IMR-90 (cell line): ENCODE results near the gene GRHL3. TPM values are rescaled to one million over a fixed set of nuclear protein-coding genes. Genes with fewer than 3 reads are reported as not detected.

Experiments
- ATAC-seq: fragments of 200-7000 bp; cut with Tn5 transposase; 2 replicates; pipeline ENCODE4 v1.9.1; 2020; ENCODE audit warnings: low read depth, mild to moderate bottlenecking, moderate library complexity
- BruUV-seq: library from RNA; stranded (reverse); fragments of 400-500 nt; replicated peaks from 2 replicates; lab custom pipeline; 2021; lab: Mats Ljungman, UMichigan
- CTCF ChIA-PET: fragments of 300-600 bp; formaldehyde crosslinking; extraction: SDS; loops from one replicate; lab custom pipeline; 2021; ENCODE audit warnings: antibody characterized with exemption; lab: Yijun Ruan, JAX
- POLR2A ChIA-PET: fragments of 300-600 bp; sonication (Branson Sonifier 250); formaldehyde crosslinking; loops from one replicate; lab custom pipeline; 2022; ENCODE audit warnings: antibody characterized with exemption; ENCODE audit not compliant: unreplicated experiment; lab: Charles Lee
- DNase-seq: peaks from one replicate; pipeline ENCODE4 v3.0.0; 2013
- H2AFZ ChIP-seq: replicated peaks from 2 replicates; pipeline ENCODE3; 2013; ENCODE audit warnings: low read length, mild to moderate bottlenecking; ENCODE audit not compliant: poor library complexity
- H2AK5ac ChIP-seq: 2 replicates; pipeline ENCODE4 v1.6.1; 2013; ENCODE audit warnings: low read depth, low read length, inconsistent platforms
- H2AK9ac ChIP-seq: replicated peaks from 2 replicates; pipeline ENCODE3; 2013; ENCODE audit warnings: mild to moderate bottlenecking, low read depth, low read length, moderate library complexity; ENCODE audit not compliant: poor library complexity
- H2BK120ac ChIP-seq: 2 replicates; pipeline ENCODE4 v1.6.1; 2013; ENCODE audit warnings: low read depth, low read length, inconsistent platforms
- H2BK15ac ChIP-seq: 3 replicates; pipeline ENCODE4 v1.6.1; 2013; ENCODE audit warnings: low read depth, low read length, inconsistent platforms
- H2BK20ac ChIP-seq: 2 replicates; pipeline ENCODE4 v1.6.1; 2013; ENCODE audit warnings: low read depth, mild to moderate bottlenecking, inconsistent platforms, low read length, moderate library complexity
- H2BK5ac ChIP-seq: 2 replicates; pipeline ENCODE4 v1.6.1; 2013; ENCODE audit warnings: mild to moderate bottlenecking, low read depth, low read length, inconsistent platforms; ENCODE audit not compliant: poor library complexity, severe bottlenecking
- H3K14ac ChIP-seq: replicated peaks from 2 replicates; pipeline ENCODE4 v1.6.1; 2013; ENCODE audit warnings: low read depth, low read length, inconsistent platforms
- H3K18ac ChIP-seq: 2 replicates; pipeline ENCODE4 v1.6.1; 2013; ENCODE audit warnings: low read depth, low read length, control low read depth
- H3K23ac ChIP-seq: 2 replicates; pipeline ENCODE4 v1.6.1; 2013; ENCODE audit warnings: low read depth, low read length, inconsistent platforms
- H3K27ac ChIP-seq: 2 replicates; pipeline ENCODE4 v1.5.1; 2013; ENCODE audit warnings: mild to moderate bottlenecking, control low read depth, low read length; ENCODE audit not compliant: insufficient read depth
- H3K27me3 ChIP-seq: 2 replicates; pipeline ENCODE4 v1.6.1; 2013; ENCODE audit warnings: low read length; ENCODE audit not compliant: control insufficient read depth, insufficient read depth
- H3K36me3 ChIP-seq: 2 replicates; pipeline ENCODE4 v1.6.1; 2013; ENCODE audit warnings: low read length, mixed read lengths; ENCODE audit not compliant: control insufficient read depth, insufficient read depth
- H3K4ac ChIP-seq: 2 replicates; pipeline ENCODE4 v1.6.1; 2013; ENCODE audit warnings: low read depth, low read length, inconsistent platforms
- H3K4me1 ChIP-seq: 2 replicates; pipeline ENCODE4 v1.6.1; 2013; ENCODE audit warnings: low read length, mixed read lengths; ENCODE audit not compliant: control insufficient read depth, insufficient read depth
- H3K4me2 ChIP-seq: 2 replicates; pipeline ENCODE4 v1.6.1; 2013; ENCODE audit warnings: low read depth, mild to moderate bottlenecking, control low read depth, low read length, moderate library complexity
- H3K4me3 ChIP-seq: 2 replicates; pipeline ENCODE4 v1.5.1; 2013; ENCODE audit warnings: low read depth, mild to moderate bottlenecking, control low read depth, low read length, moderate library complexity; ENCODE audit not compliant: insufficient read depth
- H3K56ac ChIP-seq: 2 replicates; pipeline ENCODE4 v1.6.1; 2013; ENCODE audit warnings: low read length, inconsistent platforms; ENCODE audit not compliant: insufficient read depth; ENCODE audit errors: extremely low read depth
- H3K79me1 ChIP-seq, 2 experiments: 2 replicates each; pipeline ENCODE4 v1.6.1; 2013; ENCODE audit warnings: low read length in 2 of 2, inconsistent platforms in 1 of 2, low read depth in 1 of 2
- H3K9ac ChIP-seq: 2 replicates; pipeline ENCODE4 v1.6.1; 2013; ENCODE audit warnings: low read depth, low read length, control low read depth
- H3K9me1 ChIP-seq: 2 replicates; pipeline ENCODE4 v1.6.1; 2013; ENCODE audit warnings: low read length, inconsistent platforms; ENCODE audit not compliant: insufficient read depth
- H3K9me3 ChIP-seq: 2 replicates; pipeline ENCODE4 v1.6.1; 2013; ENCODE audit warnings: low read length; ENCODE audit not compliant: control insufficient read depth, insufficient read depth
- H4K20me1 ChIP-seq: 2 replicates; pipeline ENCODE4 v1.6.1; 2013; ENCODE audit warnings: low read length, inconsistent platforms; ENCODE audit not compliant: insufficient read depth
- H4K5ac ChIP-seq: 2 replicates; pipeline ENCODE4 v1.6.1; 2013; ENCODE audit warnings: mild to moderate bottlenecking, low read depth, low read length, control low read depth
- H4K8ac ChIP-seq, 2 experiments: 2 replicates each; pipeline ENCODE4 v1.6.1; 2013; ENCODE audit warnings: low read depth in 2 of 2, low read length in 2 of 2, control low read depth in 1 of 2, inconsistent platforms in 1 of 2
- H4K91ac ChIP-seq: 2 replicates; pipeline ENCODE4 v1.6.1; 2013; ENCODE audit warnings: low read depth, low read length, inconsistent platforms; ENCODE audit not compliant: insufficient read depth
- BHLHE40 ChIP-seq: fragments of 150-350 bp; IDR thresholded peaks from 2 replicates; pipeline ENCODE4 v1.6.1; 2016; ENCODE audit warnings: mild to moderate bottlenecking, low read depth, low read length
- CEBPB ChIP-seq: IDR thresholded peaks from 2 replicates; pipeline ENCODE4 v1.6.1; 2012; ENCODE audit warnings: low read depth, low read length, improper control_type of control experiment
- CHD1 ChIP-seq: IDR thresholded peaks from 2 replicates; pipeline ENCODE4 v1.6.1; 2012; ENCODE audit warnings: low read depth, low read length, improper control_type of control experiment
- CTCF ChIP-seq: conservative IDR thresholded peaks from 2 replicates; pipeline ENCODE4 v1.5.1; 2012; ENCODE audit warnings: mild to moderate bottlenecking, low read depth, low read length, improper control_type of control experiment
- FOS ChIP-seq: fragments of 150-350 bp; IDR thresholded peaks from 2 replicates; pipeline ENCODE4 v1.6.1; 2016; ENCODE audit warnings: low read depth, low read length
- MAFK ChIP-seq: IDR thresholded peaks from 2 replicates; pipeline ENCODE4 v1.6.1; 2012; ENCODE audit warnings: low read depth, low read length, improper control_type of control experiment
- MXI1 ChIP-seq: IDR thresholded peaks from 2 replicates; pipeline ENCODE4 v1.6.1; 2012; ENCODE audit warnings: low read depth, mild to moderate bottlenecking, low read length, moderate library complexity, borderline replicate concordance
- NFE2L2 ChIP-seq: fragments of 150-350 bp; IDR thresholded peaks from 2 replicates; pipeline ENCODE4 v1.6.1; 2016; ENCODE audit warnings: low read depth, mild to moderate bottlenecking, low read length
- RCOR1 ChIP-seq: IDR thresholded peaks from 2 replicates; pipeline ENCODE4 v1.6.1; 2012; ENCODE audit warnings: mild to moderate bottlenecking, low read length, improper control_type of control experiment; ENCODE audit not compliant: insufficient replicate concordance
- RFX5 ChIP-seq: IDR thresholded peaks from 2 replicates; pipeline ENCODE4 v1.8.0; 2012; ENCODE audit warnings: low read depth, mild to moderate bottlenecking, low read length, moderate library complexity
- SMC3 ChIP-seq: fragments of 150-350 bp; IDR thresholded peaks from 2 replicates; pipeline ENCODE4 v1.6.1; 2016; ENCODE audit warnings: low read depth, mild to moderate bottlenecking, antibody characterized with exemption, low read length, moderate library complexity
- WGBS, 2 experiments: methylation state at CpG; one replicate each; pipeline versions ENCODE4 v1.1.5 to v1.1.7; 2013; ENCODE audit warnings: missing lambda C conversion rate in 2 of 2; ENCODE audit not compliant: insufficient read length in 1 of 2; ENCODE audit errors: extremely low coverage in 2 of 2; 5-methylcytosine and 5-hydroxymethylcytosine counted together
- dilution Hi-C: fragments of 300-500 bp; cut with HindIII; formaldehyde crosslinking; loops from one replicate; pipeline ENCODE4 v1.14.3; 2018; ENCODE audit warnings: low sequenced_read_pairs; ENCODE audit not compliant: unreplicated experiment
- in situ Hi-C: fragments of 300-500 bp; cut with MboI; formaldehyde crosslinking; loops from 3 replicates; pipeline ENCODE4 v1.14.3; 2019; ENCODE audit warnings: low sequenced_read_pairs, inconsistent platforms, mixed read lengths
- intact Hi-C: fragments of 100-400 bp; cut with micrococcal nuclease; formaldehyde crosslinking; loops from 2 replicates; pipeline ENCODE4 v1.10.0; 2022
- polyA plus RNA-seq, 3 experiments: library from polyadenylated mRNA; depleted of rRNA; stranded (reverse); fragments of >200 nt; gene quantifications; 2 replicates each; pipeline ENCODE4 v1.2.3, GENCODE V29; 2012; ENCODE audit warnings: low replicate concordance in 1 of 3
- total RNA-seq: library from RNA; depleted of rRNA; stranded (reverse); fragments of >200 nt; gene quantifications from 2 replicates; pipeline ENCODE4 v1.2.3, GENCODE V29; 2012
- TF ChIP-seq, protein P1 (sequence below): fragments of 150-350 bp; IDR thresholded peaks from 2 replicates; pipeline ENCODE4 v1.6.1; 2017; ENCODE audit warnings: mild to moderate bottlenecking, antibody characterized with exemption, low read length, low read depth
- TF ChIP-seq, protein P2 (sequence below): fragments of 150-350 bp; IDR thresholded peaks from 2 replicates; pipeline ENCODE4 v1.6.1; 2016; ENCODE audit warnings: low read depth, mild to moderate bottlenecking, low read length, moderate library complexity, borderline replicate concordance

GRHL3 gene
- total and polyA plus RNA-seq, 2 of the 4 experiments (the other 2 are of a cell fraction) = not detected

DNA sequence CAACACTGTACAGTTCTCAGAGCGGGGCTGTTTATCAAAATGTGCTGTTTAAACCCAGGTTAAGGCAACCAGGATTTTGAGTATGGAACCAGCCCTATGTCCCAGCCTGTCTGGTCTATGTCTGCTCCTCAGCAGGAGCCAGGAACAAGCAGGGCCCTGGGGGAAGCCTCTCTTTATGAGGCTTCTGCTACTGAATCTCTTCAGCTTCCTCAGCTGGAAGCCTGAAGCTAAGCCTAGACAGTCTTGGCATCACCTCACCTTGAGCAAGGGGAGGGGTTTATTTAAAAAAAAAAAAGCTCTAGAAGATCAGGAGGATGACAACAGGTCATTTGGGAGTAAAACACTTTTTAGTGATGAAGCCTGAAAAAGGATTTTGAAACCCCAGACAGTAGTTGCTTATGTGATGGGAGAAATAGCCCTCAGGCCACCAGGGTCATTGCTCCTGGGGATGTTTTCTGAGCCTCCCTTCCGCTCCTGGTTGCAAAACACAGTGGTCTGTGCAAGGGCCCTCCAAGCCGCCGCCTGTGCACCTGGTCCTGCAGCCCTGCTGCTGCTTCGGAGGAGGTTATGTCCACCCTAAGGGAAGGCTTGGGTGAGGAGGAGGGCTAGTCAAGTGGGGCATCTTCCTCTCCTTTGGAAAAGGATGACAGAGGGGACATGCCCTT is 21.8 kb upstream of the GRHL3 start (continued):
- no peak for TF ChIP-seq FOS

GRCh38 chr1:24297852-24298232 is 21.3 kb upstream of the GRHL3 start:
- no peaks in the 10 kb centered on the region for H3K79me1 ChIP-seq
- H3K9ac ChIP-seq = no peak overlapping the region
- H3K56ac ChIP-seq = no peak overlapping the region
- in situ Hi-C loops = no loop called here
- no peak overlapping the region for H3K27ac ChIP-seq
- no peak overlapping the region for H2AK9ac ChIP-seq
- BruUV-seq = no TSS peak
- no peak overlapping the region for H3K4me2 ChIP-seq
- H4K8ac ChIP-seq = no peak overlapping the region
- H3K14ac ChIP-seq = no peak overlapping the region
- peaks cover 24% of the 10 kb centered on the region for H3K4me1 ChIP-seq
- H3K9me1 ChIP-seq = peaks cover 12% of the 10 kb centered on the region
- dilution Hi-C loops = no loop called here
- no peak overlapping the region for H2BK20ac ChIP-seq
- 63% methylated on average over 3 of the region's 4 CpGs; no CpG with 5 or more reads in 1 of the 2 experiments for WGBS, 2 experiments
- no peak overlapping the region for H2AFZ ChIP-seq
- H2BK120ac ChIP-seq = no peak overlapping the region
- H4K91ac ChIP-seq = no peak overlapping the region
- ChIA-PET POLR2A (no interaction called here), CTCF (interaction anchor here (1.0 kb wide), 1 partner anchor 21 kb away, joined by 3 read pairs; the partner anchor contains the start of gene GRHL3)
- no peaks in the 10 kb centered on the region for H3K9me3 ChIP-seq
- H2BK5ac ChIP-seq = no peak overlapping the region
- H4K5ac ChIP-seq = no peak overlapping the region
- no peak overlapping the region for H2BK15ac ChIP-seq
- H4K20me1 ChIP-seq = no peaks in the 10 kb centered on the region
- DNase-seq (no peak), ATAC-seq (no peak)
- intact Hi-C loops = loop anchor here (10.0 kb wide), 1 partner anchor 87 kb away; no protein-coding TSS in a partner anchor
- H3K36me3 ChIP-seq = no peaks in the 10 kb centered on the region
- H2AK5ac ChIP-seq = 0 out of 2 replicates have a peak overlapping the region, but pooled peaks have one; percentile 40
- H3K23ac ChIP-seq = no peak overlapping the region
- no peak overlapping the region for H3K18ac ChIP-seq
- peaks cover 19% of the 10 kb centered on the region for H3K27me3 ChIP-seq
- H3K4me3 ChIP-seq = no peak overlapping the region
- H3K4ac ChIP-seq = no peak overlapping the region
- TF ChIP-seq MXI1 (no peak), CEBPB (no peak), BHLHE40 (no peak), FOS (no peak), CHD1 (no peak), SMC3 (no peak), MAFK (no peak), RFX5 (no peak), NFE2L2 (no peak), RCOR1 (no peak), CTCF (no peak)
- TF ChIP-seq, protein P1, sequence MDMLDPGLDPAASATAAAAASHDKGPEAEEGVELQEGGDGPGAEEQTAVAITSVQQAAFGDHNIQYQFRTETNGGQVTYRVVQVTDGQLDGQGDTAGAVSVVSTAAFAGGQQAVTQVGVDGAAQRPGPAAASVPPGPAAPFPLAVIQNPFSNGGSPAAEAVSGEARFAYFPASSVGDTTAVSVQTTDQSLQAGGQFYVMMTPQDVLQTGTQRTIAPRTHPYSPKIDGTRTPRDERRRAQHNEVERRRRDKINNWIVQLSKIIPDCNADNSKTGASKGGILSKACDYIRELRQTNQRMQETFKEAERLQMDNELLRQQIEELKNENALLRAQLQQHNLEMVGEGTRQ = no peak
- TF ChIP-seq, protein P2, sequence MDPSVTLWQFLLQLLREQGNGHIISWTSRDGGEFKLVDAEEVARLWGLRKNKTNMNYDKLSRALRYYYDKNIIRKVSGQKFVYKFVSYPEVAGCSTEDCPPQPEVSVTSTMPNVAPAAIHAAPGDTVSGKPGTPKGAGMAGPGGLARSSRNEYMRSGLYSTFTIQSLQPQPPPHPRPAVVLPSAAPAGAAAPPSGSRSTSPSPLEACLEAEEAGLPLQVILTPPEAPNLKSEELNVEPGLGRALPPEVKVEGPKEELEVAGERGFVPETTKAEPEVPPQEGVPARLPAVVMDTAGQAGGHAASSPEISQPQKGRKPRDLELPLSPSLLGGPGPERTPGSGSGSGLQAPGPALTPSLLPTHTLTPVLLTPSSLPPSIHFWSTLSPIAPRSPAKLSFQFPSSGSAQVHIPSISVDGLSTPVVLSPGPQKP = no peak
